Neural cell (in vitro differentiated cells): ENCODE measurements around the gene TBC1D14. TPM values are rescaled to one million over a fixed set of nuclear protein-coding genes. Genes with fewer than 3 reads are reported as not detected.

ENCODE experiments used
- H2AFZ ChIP-seq: fragments of 200-600, 300-800 bp; sonication (generic), shearing (Covaris generic); 2 replicates; pipeline ENCODE4 v1.6.0; 2014; ENCODE audit warnings: low read depth, mild to moderate bottlenecking, antibody characterized with exemption, low read length, moderate library complexity
- H3F3A ChIP-seq: fragments of 200-600 bp; shearing (Covaris generic); 2 replicates; pipeline ENCODE4 v1.6.1; 2016; ENCODE audit warnings: mild to moderate bottlenecking, moderate library complexity, mixed read lengths, antibody characterized with exemption, low read length; ENCODE audit not compliant: insufficient read depth, poor library complexity, severe bottlenecking
- H3K27ac ChIP-seq: fragments of 200-600, 300-800 bp; sonication (generic), shearing (Covaris generic); 2 replicates; pipeline ENCODE4 v1.5.1; 2014; ENCODE audit warnings: mild to moderate bottlenecking, low read length, moderate library complexity
- H3K27me3 ChIP-seq: fragments of 300-800, 200-600 bp; sonication (generic), shearing (Covaris generic); 2 replicates; pipeline ENCODE4 v1.6.0; 2014; ENCODE audit warnings: mild to moderate bottlenecking, low read depth, low read length, moderate library complexity; ENCODE audit not compliant: insufficient read depth
- H3K36me3 ChIP-seq: fragments of 300-800, 200-600 bp; sonication (generic), shearing (Covaris generic); 2 replicates; pipeline ENCODE4 v1.5.1; 2014; ENCODE audit warnings: mild to moderate bottlenecking, antibody characterized with exemption, low read length, moderate library complexity; ENCODE audit not compliant: insufficient read depth
- H3K4me2 ChIP-seq: fragments of 300-800, 200-600 bp; sonication (generic), shearing (Covaris generic); 2 replicates; pipeline ENCODE4 v1.6.0; 2014; ENCODE audit warnings: mild to moderate bottlenecking, low read length
- H3K4me3 ChIP-seq: fragments of 300-800, 200-600 bp; sonication (generic), shearing (Covaris generic); 2 replicates; pipeline ENCODE4 v1.5.1; 2014; ENCODE audit warnings: mild to moderate bottlenecking, low read length, moderate library complexity
- H3K79me2 ChIP-seq: fragments of 200-600 bp; shearing (Covaris generic); replicated peaks from 2 replicates; pipeline ENCODE4 v1.6.0; 2014; ENCODE audit warnings: mild to moderate bottlenecking, low read length, moderate library complexity; ENCODE audit not compliant: insufficient read depth
- H3K9ac ChIP-seq: fragments of 300-800, 200-600 bp; sonication (generic), shearing (Covaris generic); 2 replicates; pipeline ENCODE4 v1.6.1; 2016; ENCODE audit warnings: mild to moderate bottlenecking, low read length, mixed read lengths
- H3K9me2 ChIP-seq: fragments of 200-600 bp; shearing (Covaris generic); 2 replicates; pipeline ENCODE4 v1.6.1; 2016; ENCODE audit warnings: mild to moderate bottlenecking, low read length, mixed read lengths; ENCODE audit not compliant: insufficient read depth
- H3K9me3 ChIP-seq: fragments of 200-600, 300-800 bp; sonication (generic), shearing (Covaris generic); 2 replicates; pipeline ENCODE4 v1.6.1; 2016; ENCODE audit warnings: mild to moderate bottlenecking, mixed run types, low read length, moderate library complexity, mixed read lengths
- H4K20me1 ChIP-seq: fragments of 200-600 bp; shearing (Covaris generic); 2 replicates; pipeline ENCODE4 v1.6.1; 2016; ENCODE audit warnings: mild to moderate bottlenecking, mixed run types; ENCODE audit not compliant: insufficient read depth
- CTCF ChIP-seq: fragments of 450-650 bp; IDR thresholded peaks from 2 replicates; pipeline ENCODE4 v1.5.1; 2014; ENCODE audit warnings: antibody characterized with exemption, mild to moderate bottlenecking, moderate library complexity; ENCODE audit not compliant: poor library complexity, severe bottlenecking
- EP300 ChIP-seq: fragments of 450-650 bp; conservative IDR thresholded peaks from 2 replicates; pipeline ENCODE4 v1.6.1; 2014; ENCODE audit warnings: antibody characterized with exemption, mild to moderate bottlenecking, moderate library complexity; ENCODE audit not compliant: poor library complexity, severe bottlenecking
- MXI1 ChIP-seq: fragments of 450-650 bp; conservative IDR thresholded peaks from 2 replicates; pipeline ENCODE4 v1.6.1; 2014; ENCODE audit warnings: antibody characterized with exemption, mild to moderate bottlenecking; ENCODE audit not compliant: poor library complexity, severe bottlenecking
- POLR2AphosphoS5 ChIP-seq: IDR thresholded peaks from 2 replicates; pipeline ENCODE4 v1.6.1; 2012
- RAD21 ChIP-seq: fragments of 450-650 bp; conservative IDR thresholded peaks from 2 replicates; pipeline ENCODE4 v1.6.1; 2014; ENCODE audit warnings: antibody characterized with exemption, mild to moderate bottlenecking, moderate library complexity
- SMC3 ChIP-seq: fragments of 450-650 bp; conservative IDR thresholded peaks from 2 replicates; pipeline ENCODE4 v1.6.1; 2014; ENCODE audit warnings: antibody characterized with exemption, mild to moderate bottlenecking, moderate library complexity; ENCODE audit not compliant: poor library complexity
- TAF1 ChIP-seq: IDR thresholded peaks from 2 replicates; pipeline ENCODE4 v1.6.1; 2012; ENCODE audit warnings: low read depth
- polyA plus RNA-seq: library from polyadenylated mRNA; depleted of rRNA; stranded (reverse); fragments of >200 nt; gene quantifications from 2 replicates; pipeline ENCODE4 v1.2.3, GENCODE V29; 2014
- TF ChIP-seq, protein P1 (sequence below): IDR thresholded peaks from 2 replicates; pipeline ENCODE4 v1.6.1; 2012; ENCODE audit warnings: borderline replicate concordance

The TBC1D14 gene
- polyA plus RNA-seq, 1 donor from 2014 or later = 125 TPM

DNA sequence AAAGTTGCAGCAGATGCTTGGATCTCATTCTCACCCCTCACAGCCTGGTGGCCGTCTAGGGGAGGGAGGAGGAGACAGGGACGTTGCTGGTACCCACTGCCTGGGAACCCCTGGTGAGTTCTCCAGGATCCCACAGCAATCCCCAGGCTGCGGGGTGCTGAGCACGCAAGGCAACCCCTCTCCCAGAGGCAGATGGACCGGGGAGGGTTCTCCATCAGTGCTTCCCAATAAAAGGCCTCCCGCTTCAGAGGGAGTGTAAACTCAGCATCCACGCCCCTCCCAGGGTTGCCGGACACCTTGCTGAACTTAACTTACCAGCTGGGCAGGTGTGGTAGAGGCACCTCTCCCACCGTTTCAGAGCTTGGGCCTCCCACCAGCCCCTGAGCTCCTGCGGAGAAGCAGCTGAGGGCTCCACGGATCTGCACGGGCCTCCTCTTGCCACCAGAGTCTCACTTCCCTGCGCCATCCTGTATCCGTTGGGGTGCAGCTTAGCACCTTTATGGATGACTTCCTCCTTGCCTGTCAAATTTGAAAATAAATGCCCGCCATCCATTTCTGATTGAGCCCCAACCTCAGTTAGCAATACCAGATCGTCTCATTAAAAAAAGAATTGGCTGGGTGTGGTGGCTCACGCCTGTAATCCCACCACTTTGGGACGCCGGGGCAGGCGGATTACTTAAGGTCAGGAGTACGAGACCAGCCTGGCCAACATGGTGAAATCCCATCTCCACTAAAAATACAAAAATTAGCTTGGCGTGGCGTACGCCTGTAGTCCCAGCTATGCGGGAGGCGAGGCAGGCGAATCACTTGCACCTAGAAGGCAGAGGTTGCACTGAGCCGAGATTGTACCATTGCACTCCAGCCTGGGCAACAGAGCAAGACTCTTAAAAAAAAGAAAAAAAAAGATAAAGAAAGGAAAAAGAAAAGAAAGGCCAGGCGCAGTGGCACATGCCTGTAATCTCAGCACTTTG is 14.8 kb upstream of the TBC1D14 start:
- Histone ChIP-seq H3K4me3 (no peak overlapping the region), H4K20me1 (no peaks in the 10 kb centered on the region), H3K9me3 (no peaks in the 10 kb centered on the region), H3K79me2 (no peaks in the 10 kb centered on the region), H3K27ac (no peak overlapping the region), H3F3A (no peaks in the 10 kb centered on the region), H3K9me2 (no peaks in the 10 kb centered on the region), H3K9ac (no peak overlapping the region), H3K4me2 (no peak overlapping the region), H2AFZ (no peak overlapping the region), H3K36me3 (no peaks in the 10 kb centered on the region), H3K27me3 (no peaks in the 10 kb centered on the region)
- TF ChIP-seq, protein P1, sequence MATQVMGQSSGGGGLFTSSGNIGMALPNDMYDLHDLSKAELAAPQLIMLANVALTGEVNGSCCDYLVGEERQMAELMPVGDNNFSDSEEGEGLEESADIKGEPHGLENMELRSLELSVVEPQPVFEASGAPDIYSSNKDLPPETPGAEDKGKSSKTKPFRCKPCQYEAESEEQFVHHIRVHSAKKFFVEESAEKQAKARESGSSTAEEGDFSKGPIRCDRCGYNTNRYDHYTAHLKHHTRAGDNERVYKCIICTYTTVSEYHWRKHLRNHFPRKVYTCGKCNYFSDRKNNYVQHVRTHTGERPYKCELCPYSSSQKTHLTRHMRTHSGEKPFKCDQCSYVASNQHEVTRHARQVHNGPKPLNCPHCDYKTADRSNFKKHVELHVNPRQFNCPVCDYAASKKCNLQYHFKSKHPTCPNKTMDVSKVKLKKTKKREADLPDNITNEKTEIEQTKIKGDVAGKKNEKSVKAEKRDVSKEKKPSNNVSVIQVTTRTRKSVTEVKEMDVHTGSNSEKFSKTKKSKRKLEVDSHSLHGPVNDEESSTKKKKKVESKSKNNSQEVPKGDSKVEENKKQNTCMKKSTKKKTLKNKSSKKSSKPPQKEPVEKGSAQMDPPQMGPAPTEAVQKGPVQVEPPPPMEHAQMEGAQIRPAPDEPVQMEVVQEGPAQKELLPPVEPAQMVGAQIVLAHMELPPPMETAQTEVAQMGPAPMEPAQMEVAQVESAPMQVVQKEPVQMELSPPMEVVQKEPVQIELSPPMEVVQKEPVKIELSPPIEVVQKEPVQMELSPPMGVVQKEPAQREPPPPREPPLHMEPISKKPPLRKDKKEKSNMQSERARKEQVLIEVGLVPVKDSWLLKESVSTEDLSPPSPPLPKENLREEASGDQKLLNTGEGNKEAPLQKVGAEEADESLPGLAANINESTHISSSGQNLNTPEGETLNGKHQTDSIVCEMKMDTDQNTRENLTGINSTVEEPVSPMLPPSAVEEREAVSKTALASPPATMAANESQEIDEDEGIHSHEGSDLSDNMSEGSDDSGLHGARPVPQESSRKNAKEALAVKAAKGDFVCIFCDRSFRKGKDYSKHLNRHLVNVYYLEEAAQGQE = no peak
- TF ChIP-seq POLR2AphosphoS5 = no peak
- no peak for TF ChIP-seq RAD21
- no peak for TF ChIP-seq CTCF

DNA sequence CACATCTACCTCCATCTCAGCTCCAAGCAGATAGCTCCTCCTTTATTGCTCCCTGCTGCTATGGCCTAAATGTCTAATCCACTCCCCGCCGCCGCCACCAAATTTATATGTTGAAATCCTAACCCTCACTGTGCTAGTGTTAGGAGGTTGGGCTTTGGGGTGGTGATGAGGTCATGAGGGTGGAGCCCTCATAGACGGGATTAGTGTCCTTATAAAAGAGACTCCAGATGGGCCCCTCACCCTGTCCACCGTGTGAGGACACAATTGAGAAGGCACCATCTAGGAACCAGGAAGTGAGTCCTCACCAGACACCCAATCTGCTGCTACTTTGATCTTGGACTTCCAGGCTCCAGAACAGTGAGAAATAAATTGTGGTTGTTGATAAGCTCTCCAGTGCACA is 13.6 kb upstream of the TBC1D14 start:
- no peak overlapping the region for H3K4me2 ChIP-seq
- H2AFZ ChIP-seq = no peak overlapping the region
- no peaks in the 10 kb centered on the region for H3K9me2 ChIP-seq
- no peak overlapping the region for H3K27ac ChIP-seq
- no peaks in the 10 kb centered on the region for H3K27me3 ChIP-seq
- no peaks in the 10 kb centered on the region for H4K20me1 ChIP-seq
- no peak overlapping the region for H3K9ac ChIP-seq
- H3K9me3 ChIP-seq = no peaks in the 10 kb centered on the region
- no peaks in the 10 kb centered on the region for H3F3A ChIP-seq
- H3K79me2 ChIP-seq = no peaks in the 10 kb centered on the region
- TF ChIP-seq MXI1 (no peak), TAF1 (no peak), SMC3 (no peak), POLR2AphosphoS5 (no peak), CTCF (no peak), EP300 (no peak)
- TF ChIP-seq, protein P1 = no peak
- H3K4me3 ChIP-seq = no peak overlapping the region
- H3K36me3 ChIP-seq = no peaks in the 10 kb centered on the region
